ENCODE measurements around the gene KERA. TPM values are rescaled to one million over a fixed set of nuclear protein-coding genes. Genes with fewer than 3 reads are reported as not detected.

Gene KERA
- total and polyA plus RNA-seq, 9 of the 15 experiments (the other 6 are each of a cell fraction or from before 2014, with no cell fraction given) = not detected

DNA sequence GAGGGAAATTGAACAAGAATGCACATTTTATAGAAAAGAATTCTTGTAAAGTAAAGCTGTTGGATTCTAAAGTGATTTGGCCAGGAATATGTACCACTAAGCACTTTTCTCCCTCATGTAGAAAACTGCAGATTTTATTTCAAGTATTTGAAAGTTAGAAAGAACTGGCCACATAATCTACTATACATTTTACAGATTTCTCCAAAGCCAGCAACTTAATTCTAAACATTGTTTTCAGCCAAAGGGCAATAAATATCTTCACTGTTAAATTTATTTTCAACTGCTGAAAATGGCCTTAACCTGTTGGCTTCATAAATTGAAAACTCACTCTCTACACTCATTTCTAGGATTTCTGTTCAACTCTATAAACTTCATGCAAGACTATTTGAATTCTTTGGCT lies 15.6 kb upstream of the KERA start (continued):
- TF ChIP-seq ZFP30 (CRISPR knock-in tag; IDR thresholded peaks at IDR 0.05; ENCODE audit: borderline replicate concordance) (no peak), U2AF1 (optimal IDR thresholded peaks at IDR 0.05; ENCODE audit: low read depth, low read length) (no peak), TCF3 (CRISPR knock-in tag; IDR thresholded peaks at IDR 0.05) (no peak)
- TF ChIP-seq, protein P1, sequence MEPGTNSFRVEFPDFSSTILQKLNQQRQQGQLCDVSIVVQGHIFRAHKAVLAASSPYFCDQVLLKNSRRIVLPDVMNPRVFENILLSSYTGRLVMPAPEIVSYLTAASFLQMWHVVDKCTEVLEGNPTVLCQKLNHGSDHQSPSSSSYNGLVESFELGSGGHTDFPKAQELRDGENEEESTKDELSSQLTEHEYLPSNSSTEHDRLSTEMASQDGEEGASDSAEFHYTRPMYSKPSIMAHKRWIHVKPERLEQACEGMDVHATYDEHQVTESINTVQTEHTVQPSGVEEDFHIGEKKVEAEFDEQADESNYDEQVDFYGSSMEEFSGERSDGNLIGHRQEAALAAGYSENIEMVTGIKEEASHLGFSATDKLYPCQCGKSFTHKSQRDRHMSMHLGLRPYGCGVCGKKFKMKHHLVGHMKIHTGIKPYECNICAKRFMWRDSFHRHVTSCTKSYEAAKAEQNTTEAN (CRISPR knock-in tag; IDR thresholded peaks at IDR 0.05) = no peak
- TF ChIP-seq, protein P2, sequence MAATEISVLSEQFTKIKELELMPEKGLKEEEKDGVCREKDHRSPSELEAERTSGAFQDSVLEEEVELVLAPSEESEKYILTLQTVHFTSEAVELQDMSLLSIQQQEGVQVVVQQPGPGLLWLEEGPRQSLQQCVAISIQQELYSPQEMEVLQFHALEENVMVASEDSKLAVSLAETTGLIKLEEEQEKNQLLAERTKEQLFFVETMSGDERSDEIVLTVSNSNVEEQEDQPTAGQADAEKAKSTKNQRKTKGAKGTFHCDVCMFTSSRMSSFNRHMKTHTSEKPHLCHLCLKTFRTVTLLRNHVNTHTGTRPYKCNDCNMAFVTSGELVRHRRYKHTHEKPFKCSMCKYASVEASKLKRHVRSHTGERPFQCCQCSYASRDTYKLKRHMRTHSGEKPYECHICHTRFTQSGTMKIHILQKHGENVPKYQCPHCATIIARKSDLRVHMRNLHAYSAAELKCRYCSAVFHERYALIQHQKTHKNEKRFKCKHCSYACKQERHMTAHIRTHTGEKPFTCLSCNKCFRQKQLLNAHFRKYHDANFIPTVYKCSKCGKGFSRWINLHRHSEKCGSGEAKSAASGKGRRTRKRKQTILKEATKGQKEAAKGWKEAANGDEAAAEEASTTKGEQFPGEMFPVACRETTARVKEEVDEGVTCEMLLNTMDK (IDR thresholded peaks at IDR 0.05; ENCODE audit: borderline replicate concordance, insufficient read depth, low read depth, low read length, poor library complexity, severe bottlenecking) = no peak

DNA sequence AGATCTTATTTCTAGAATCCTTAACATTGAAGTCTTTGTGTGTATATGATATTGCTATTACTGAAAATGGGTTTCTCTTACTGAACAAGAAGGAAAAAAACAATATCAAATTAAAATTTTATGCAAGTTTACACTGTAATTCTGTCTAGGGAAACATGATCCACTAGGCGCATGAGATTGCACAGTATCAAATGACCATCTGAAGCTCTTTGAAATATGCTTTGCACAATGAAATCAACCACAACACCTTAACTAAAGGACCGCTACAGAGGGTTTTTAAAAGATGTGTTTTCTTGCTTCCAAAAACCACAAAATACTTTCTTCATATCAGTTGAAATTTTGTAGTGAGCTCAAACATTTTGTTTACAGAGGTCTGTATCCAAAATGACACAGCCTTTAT lies 15.1 kb upstream of the KERA start:
- H3K9ac ChIP-seq (ENCODE audit: insufficient read depth in 1 of 2, low read depth in 2 of 2, low read length in 2 of 2) = no peak overlapping the region
- H2AFZ ChIP-seq (ENCODE audit: low read depth, low read length) = no peak overlapping the region
- no peak overlapping the region for H3K27ac ChIP-seq (ENCODE audit: extremely low read depth, low read depth, low read length)
- no peaks in the 10 kb centered on the region for H4K20me1 ChIP-seq (replicated peaks; ENCODE audit: control insufficient read depth, insufficient read depth, low read length)
- 0% methylated on average over 2 of the region's 2 CpGs for WGBS (ENCODE audit: insufficient coverage, low coverage, missing lambda C conversion rate)
- TF ChIP-seq ZNF589 (CRISPR knock-in tag; IDR thresholded peaks at IDR 0.05; ENCODE audit: low read depth) (no peak), TAF7 (tag; IDR thresholded peaks at IDR 0.05) (no peak), BACH1 (tag; IDR thresholded peaks at IDR 0.05) (no peak)
- ChIA-PET POLR2A (interaction anchor here (0.6 kb wide), 1 partner anchor 848 kb away, joined by 3 read pairs; no protein-coding TSS in a partner anchor), CTCF (ENCODE audit: low intra/inter-chr PET ratio) (no interaction called here)
- FAIRE-seq = no peak
- H3K4me1 ChIP-seq (replicated peaks in 1 of 2; ENCODE audit: control insufficient read depth in 2 of 2, insufficient read depth in 2 of 2, low read length in 2 of 2) = no peaks in the 10 kb centered on the region
- no peaks in the 10 kb centered on the region for H3K9me1 ChIP-seq (ENCODE audit: control insufficient read depth, insufficient read depth, low read length)
- no peaks in the 10 kb centered on the region for H3K9me3 ChIP-seq (replicated peaks; ENCODE audit: control insufficient read depth, insufficient read depth, low read depth, low read length)
- BruUV-seq (replicated peaks) = no TSS peak
- H3K36me3 ChIP-seq (ENCODE audit: control insufficient read depth, insufficient read depth, low read length) = no peaks in the 10 kb centered on the region
- DNase-seq (ENCODE audit: extremely low read depth in 1 of 4, low spot score in 3 of 4) = no peak
- H3K4me2 ChIP-seq (ENCODE audit: insufficient read depth, low read length) = no peak overlapping the region
- intact Hi-C loops (cut with micrococcal nuclease) (no loop called here), in situ Hi-C loops (cut with MboI) (no loop called here)
- no peaks in the 10 kb centered on the region for H3K79me2 ChIP-seq (ENCODE audit: control insufficient read depth, insufficient read depth, low read length)
- ATAC-seq = no peak
- no peaks in the 10 kb centered on the region for H3K27me3 ChIP-seq (ENCODE audit: control insufficient read depth in 2 of 2, insufficient read depth in 2 of 2, low read length in 2 of 2)
- no peak overlapping the region for H3K4me3 ChIP-seq
